ENCODE data around the gene MIXL1. TPM values are rescaled to one million over a fixed set of nuclear protein-coding genes. Genes with fewer than 3 reads are reported as not detected.

Gene MIXL1
- total and polyA plus RNA-seq, 2 experiments from 2014 or later: 0.97 to 1.0 TPM

DNA sequence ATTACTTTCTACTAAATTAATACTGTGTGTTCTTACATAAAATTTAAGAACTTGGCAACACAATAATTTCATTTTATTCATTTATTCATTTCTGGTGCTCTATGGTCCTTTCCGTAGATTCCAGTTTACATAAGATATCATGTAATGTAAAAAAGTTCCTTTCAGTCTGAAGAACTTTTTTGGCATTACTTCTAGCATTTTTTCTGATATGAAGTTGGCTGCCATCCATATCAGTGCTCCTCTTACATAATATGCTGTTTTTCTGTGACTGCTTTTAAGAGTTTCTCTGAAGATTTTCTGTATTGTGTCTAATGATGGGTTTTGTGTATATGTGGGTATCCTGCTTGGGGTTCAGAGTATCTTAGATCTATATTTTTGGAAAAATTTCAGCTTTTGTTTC is 50.7 kb downstream of the MIXL1 start:
- H3K27ac ChIP-seq (ENCODE audit: low read depth): no peak overlapping the region

More for the DNA sequence above, 50.7 kb downstream of the MIXL1 start:
- no peaks in the 10 kb centered on the region for H3K9me2 ChIP-seq (ENCODE audit: insufficient read depth)
- H3K36me3 ChIP-seq (ENCODE audit: insufficient read depth): peaks cover 7% of the 10 kb centered on the region; the same call in 1 of the 2 replicates
- Mint-ChIP-seq H3K36me3 (ENCODE audit: low read depth) (peaks cover 30% of the 10 kb centered on the region), H3K27ac (no peak overlapping the region), H3K4me1 (peaks cover 2% of the 10 kb centered on the region; the same call in 2 of the 3 replicates), H3K27me3 (ENCODE audit: insufficient read depth, low read depth, poor library complexity) (no peaks in the 10 kb centered on the region), H3K4me3 (no peak overlapping the region), H3K9me3 (no peaks in the 10 kb centered on the region)
- ATAC-seq: no peak
- H3K79me2 ChIP-seq (replicated peaks; ENCODE audit: insufficient read depth): no peaks in the 10 kb centered on the region; the same call in 1 of the 2 replicates
- no peaks in the 10 kb centered on the region for H4K20me1 ChIP-seq (replicated peaks; ENCODE audit: insufficient read depth)
- DNase-seq (ENCODE audit: low spot score): no peak
- no peak overlapping the region for H3K4me2 ChIP-seq
- no peaks in the 10 kb centered on the region for H3F3A ChIP-seq (replicated peaks; ENCODE audit: low read depth)
- H3K4me3 ChIP-seq: no peak overlapping the region
- TF ChIP-seq, protein P1, sequence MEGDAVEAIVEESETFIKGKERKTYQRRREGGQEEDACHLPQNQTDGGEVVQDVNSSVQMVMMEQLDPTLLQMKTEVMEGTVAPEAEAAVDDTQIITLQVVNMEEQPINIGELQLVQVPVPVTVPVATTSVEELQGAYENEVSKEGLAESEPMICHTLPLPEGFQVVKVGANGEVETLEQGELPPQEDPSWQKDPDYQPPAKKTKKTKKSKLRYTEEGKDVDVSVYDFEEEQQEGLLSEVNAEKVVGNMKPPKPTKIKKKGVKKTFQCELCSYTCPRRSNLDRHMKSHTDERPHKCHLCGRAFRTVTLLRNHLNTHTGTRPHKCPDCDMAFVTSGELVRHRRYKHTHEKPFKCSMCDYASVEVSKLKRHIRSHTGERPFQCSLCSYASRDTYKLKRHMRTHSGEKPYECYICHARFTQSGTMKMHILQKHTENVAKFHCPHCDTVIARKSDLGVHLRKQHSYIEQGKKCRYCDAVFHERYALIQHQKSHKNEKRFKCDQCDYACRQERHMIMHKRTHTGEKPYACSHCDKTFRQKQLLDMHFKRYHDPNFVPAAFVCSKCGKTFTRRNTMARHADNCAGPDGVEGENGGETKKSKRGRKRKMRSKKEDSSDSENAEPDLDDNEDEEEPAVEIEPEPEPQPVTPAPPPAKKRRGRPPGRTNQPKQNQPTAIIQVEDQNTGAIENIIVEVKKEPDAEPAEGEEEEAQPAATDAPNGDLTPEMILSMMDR (conservative IDR thresholded peaks at IDR 0.05; ENCODE audit: low read depth in 2 of 2): no peak
- TF ChIP-seq ZNF114 (CRISPR knock-in tag; IDR thresholded peaks at IDR 0.05) (no peak), EZH2phosphoT487 (IDR thresholded peaks at IDR 0.05; ENCODE audit: unreplicated experiment) (no peak), NANOG (IDR thresholded peaks at IDR 0.05; ENCODE audit: borderline replicate concordance) (no peak), CREB1 (CRISPR knock-in tag; IDR thresholded peaks at IDR 0.05; ENCODE audit: low read depth) (no peak), JUNB (IDR thresholded peaks at IDR 0.05; ENCODE audit: unreplicated experiment) (no peak), ZNF331 (CRISPR knock-in tag; IDR thresholded peaks at IDR 0.05; ENCODE audit: low read depth) (no peak), POLR2AphosphoS5 (IDR thresholded peaks at IDR 0.05; ENCODE audit: low read depth) (no peak), EZH2 (IDR thresholded peaks at IDR 0.05; ENCODE audit: low read depth, unreplicated experiment) (no peak)
- TF ChIP-seq, protein P2, sequence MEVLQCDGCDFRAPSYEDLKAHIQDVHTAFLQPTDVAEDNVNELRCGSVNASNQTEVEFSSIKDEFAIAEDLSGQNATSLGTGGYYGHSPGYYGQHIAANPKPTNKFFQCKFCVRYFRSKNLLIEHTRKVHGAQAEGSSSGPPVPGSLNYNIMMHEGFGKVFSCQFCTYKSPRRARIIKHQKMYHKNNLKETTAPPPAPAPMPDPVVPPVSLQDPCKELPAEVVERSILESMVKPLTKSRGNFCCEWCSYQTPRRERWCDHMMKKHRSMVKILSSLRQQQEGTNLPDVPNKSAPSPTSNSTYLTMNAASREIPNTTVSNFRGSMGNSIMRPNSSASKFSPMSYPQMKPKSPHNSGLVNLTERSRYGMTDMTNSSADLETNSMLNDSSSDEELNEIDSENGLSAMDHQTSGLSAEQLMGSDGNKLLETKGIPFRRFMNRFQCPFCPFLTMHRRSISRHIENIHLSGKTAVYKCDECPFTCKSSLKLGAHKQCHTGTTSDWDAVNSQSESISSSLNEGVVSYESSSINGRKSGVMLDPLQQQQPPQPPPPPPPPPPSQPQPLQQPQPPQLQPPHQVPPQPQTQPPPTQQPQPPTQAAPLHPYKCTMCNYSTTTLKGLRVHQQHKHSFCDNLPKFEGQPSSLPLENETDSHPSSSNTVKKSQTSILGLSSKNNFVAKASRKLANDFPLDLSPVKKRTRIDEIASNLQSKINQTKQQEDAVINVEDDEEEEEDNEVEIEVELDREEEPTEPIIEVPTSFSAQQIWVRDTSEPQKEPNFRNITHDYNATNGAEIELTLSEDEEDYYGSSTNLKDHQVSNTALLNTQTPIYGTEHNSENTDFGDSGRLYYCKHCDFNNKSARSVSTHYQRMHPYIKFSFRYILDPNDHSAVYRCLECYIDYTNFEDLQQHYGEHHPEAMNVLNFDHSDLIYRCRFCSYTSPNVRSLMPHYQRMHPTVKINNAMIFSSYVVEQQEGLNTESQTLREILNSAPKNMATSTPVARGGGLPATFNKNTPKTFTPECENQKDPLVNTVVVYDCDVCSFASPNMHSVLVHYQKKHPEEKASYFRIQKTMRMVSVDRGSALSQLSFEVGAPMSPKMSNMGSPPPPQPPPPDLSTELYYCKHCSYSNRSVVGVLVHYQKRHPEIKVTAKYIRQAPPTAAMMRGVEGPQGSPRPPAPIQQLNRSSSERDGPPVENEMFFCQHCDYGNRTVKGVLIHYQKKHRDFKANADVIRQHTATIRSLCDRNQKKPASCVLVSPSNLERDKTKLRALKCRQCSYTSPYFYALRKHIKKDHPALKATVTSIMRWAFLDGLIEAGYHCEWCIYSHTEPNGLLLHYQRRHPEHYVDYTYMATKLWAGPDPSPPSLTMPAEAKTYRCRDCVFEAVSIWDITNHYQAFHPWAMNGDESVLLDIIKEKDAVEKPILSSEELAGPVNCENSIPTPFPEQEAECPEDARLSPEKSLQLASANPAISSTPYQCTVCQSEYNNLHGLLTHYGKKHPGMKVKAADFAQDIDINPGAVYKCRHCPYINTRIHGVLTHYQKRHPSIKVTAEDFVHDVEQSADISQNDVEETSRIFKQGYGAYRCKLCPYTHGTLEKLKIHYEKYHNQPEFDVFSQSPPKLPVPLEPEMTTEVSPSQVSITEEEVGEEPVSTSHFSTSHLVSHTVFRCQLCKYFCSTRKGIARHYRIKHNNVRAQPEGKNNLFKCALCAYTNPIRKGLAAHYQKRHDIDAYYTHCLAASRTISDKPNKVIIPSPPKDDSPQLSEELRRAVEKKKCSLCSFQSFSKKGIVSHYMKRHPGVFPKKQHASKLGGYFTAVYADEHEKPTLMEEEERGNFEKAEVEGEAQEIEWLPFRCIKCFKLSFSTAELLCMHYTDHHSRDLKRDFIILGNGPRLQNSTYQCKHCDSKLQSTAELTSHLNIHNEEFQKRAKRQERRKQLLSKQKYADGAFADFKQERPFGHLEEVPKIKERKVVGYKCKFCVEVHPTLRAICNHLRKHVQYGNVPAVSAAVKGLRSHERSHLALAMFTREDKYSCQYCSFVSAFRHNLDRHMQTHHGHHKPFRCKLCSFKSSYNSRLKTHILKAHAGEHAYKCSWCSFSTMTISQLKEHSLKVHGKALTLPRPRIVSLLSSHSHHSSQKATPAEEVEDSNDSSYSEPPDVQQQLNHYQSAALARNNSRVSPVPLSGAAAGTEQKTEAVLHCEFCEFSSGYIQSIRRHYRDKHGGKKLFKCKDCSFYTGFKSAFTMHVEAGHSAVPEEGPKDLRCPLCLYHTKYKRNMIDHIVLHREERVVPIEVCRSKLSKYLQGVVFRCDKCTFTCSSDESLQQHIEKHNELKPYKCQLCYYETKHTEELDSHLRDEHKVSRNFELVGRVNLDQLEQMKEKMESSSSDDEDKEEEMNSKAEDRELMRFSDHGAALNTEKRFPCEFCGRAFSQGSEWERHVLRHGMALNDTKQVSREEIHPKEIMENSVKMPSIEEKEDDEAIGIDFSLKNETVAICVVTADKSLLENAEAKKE (CRISPR knock-in tag; IDR thresholded peaks at IDR 0.05): no peak
- TF ChIP-seq, protein P3, sequence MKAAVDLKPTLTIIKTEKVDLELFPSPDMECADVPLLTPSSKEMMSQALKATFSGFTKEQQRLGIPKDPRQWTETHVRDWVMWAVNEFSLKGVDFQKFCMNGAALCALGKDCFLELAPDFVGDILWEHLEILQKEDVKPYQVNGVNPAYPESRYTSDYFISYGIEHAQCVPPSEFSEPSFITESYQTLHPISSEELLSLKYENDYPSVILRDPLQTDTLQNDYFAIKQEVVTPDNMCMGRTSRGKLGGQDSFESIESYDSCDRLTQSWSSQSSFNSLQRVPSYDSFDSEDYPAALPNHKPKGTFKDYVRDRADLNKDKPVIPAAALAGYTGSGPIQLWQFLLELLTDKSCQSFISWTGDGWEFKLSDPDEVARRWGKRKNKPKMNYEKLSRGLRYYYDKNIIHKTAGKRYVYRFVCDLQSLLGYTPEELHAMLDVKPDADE (IDR thresholded peaks at IDR 0.05): no peak
- TF ChIP-seq, protein P4, sequence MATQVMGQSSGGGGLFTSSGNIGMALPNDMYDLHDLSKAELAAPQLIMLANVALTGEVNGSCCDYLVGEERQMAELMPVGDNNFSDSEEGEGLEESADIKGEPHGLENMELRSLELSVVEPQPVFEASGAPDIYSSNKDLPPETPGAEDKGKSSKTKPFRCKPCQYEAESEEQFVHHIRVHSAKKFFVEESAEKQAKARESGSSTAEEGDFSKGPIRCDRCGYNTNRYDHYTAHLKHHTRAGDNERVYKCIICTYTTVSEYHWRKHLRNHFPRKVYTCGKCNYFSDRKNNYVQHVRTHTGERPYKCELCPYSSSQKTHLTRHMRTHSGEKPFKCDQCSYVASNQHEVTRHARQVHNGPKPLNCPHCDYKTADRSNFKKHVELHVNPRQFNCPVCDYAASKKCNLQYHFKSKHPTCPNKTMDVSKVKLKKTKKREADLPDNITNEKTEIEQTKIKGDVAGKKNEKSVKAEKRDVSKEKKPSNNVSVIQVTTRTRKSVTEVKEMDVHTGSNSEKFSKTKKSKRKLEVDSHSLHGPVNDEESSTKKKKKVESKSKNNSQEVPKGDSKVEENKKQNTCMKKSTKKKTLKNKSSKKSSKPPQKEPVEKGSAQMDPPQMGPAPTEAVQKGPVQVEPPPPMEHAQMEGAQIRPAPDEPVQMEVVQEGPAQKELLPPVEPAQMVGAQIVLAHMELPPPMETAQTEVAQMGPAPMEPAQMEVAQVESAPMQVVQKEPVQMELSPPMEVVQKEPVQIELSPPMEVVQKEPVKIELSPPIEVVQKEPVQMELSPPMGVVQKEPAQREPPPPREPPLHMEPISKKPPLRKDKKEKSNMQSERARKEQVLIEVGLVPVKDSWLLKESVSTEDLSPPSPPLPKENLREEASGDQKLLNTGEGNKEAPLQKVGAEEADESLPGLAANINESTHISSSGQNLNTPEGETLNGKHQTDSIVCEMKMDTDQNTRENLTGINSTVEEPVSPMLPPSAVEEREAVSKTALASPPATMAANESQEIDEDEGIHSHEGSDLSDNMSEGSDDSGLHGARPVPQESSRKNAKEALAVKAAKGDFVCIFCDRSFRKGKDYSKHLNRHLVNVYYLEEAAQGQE (IDR thresholded peaks at IDR 0.05; ENCODE audit: unreplicated experiment): no peak
- no peaks in the 10 kb centered on the region for H3K4me1 ChIP-seq (ENCODE audit: insufficient read depth)
- no peaks in the 10 kb centered on the region for H3K27me3 ChIP-seq (ENCODE audit: insufficient read depth)
- no peak overlapping the region for H2AFZ ChIP-seq

All from GM23338 (cell line).